ENCODE data around the gene CTNNBIP1.
"Not testable (repeated sequence)": the region's sequence is repeated elsewhere in the genome, so short reads cannot be mapped to it uniquely, and the experiment has no call there.

Gene CTNNBIP1, protein sequence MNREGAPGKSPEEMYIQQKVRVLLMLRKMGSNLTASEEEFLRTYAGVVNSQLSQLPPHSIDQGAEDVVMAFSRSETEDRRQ

DNA sequence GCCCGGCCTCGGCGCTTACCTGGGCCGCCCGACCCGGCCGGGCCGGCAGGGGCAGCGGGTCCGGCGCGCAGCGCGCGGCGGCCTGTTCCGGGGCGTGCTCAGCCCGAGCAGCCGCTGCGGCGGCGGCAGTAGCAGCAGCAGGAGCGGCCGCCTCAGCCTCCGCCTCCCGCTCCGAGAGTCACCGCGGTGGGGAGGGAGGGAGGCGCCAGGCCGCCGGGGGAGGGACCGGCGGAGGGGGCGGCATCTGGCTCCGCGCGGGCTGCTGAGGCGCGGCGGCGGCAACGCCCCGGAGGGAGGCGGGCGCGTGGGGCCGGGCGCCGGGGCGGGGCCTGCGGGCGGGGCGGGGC lies at the start of gene CTNNBIP1:
Gene CTNNBIP1, minus strand, starts transcription at position 194 of the 347 bp plus-strand sequence. CDS start 38,205 bp downstream, outside the sequence.
- no peak for DNase-seq

DNA sequence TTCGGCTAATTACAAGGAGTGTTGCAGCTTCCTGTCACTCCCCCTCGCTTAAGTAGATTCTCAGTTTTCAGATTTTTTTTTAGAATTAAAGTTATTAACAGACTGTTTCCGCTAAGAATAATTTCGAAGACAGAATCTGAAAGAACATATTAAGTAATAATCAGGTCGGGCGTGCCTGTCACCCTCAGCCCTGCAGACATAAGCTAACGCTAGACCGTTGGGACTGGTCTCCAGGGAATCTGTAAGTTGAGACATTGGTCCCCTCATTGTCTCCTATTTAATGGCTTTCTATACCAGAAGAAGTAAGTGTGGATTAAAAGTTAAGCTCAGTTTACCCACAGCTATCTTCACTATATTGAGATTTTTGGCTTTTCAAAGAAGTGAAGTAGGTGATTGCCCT lies 47.7 kb upstream of the CTNNBIP1 start:
- no peak for DNase-seq

DNA sequence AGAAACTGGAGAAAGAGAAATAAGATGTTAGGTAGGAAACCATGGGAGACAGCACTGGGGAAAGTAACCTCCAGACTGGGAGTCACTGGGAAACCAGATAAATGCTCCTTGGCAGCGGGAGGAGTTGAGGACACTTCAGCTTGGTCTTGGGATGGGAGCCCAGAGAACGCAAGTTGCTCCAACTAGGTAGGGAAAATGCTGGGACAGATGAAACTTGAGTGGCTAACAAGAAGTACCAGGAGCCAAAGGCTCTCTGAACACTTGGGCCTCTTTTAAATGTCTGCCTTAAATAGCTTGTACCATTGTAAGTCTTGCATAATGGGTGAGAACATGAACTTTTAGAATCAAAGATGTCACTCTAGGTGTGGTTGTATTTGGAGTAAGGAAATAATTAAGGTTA lies 36.2 kb upstream of the CTNNBIP1 start:
- no peak for DNase-seq

DNA sequence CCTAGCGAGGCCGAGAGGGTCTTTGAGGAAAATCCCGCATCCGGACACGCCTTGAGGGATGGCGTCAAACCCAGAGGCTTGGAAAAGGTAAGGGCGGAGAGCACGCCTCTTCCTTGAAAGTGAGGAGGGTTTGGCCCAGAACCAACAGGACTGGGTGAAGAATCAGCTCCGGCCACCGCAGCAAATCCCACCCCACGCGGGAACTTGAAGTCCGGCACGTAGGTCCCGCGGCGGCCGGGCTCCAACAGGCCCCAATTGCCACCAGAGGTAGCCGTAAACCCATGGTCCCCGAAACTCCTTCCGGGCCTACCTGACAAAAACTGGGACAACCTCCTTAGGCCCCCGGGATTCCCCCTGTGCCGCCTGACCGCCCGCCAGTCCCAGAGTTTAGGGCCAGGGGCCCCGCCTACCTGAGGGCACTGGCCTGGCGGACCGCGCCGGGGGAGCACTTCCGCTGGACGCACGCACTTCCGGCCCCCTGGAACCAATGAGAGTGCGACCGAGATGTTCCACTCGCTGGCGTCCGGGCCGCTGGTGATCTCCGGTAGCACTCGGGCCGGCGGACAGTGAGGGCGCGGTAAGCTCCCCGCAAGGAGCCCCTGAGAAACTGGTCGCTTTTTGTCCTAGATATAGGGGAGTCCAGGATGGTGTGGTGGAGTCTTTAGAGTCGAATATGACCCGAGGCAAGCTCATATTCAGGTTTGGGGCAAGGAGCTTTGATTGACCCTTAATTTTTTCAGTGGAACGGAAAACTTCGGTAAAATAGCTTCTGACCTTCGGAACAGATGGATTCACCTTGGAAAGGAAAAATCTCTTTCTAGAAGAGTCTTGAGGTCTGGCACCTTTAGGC lies 33.1 kb upstream of the CTNNBIP1 start, which contains the start of the genes LZIC and NMNAT1:
Gene LZIC, minus strand, starts transcription at position 453 of the 850 bp plus-strand sequence. CDS start 6,772 bp downstream, outside the sequence.
Gene NMNAT1, plus strand, starts transcription at position 537 of the 850 bp plus-strand sequence. CDS start 28,599 bp downstream, outside the sequence.
- DNase-seq: peak; percentile 66

DNA sequence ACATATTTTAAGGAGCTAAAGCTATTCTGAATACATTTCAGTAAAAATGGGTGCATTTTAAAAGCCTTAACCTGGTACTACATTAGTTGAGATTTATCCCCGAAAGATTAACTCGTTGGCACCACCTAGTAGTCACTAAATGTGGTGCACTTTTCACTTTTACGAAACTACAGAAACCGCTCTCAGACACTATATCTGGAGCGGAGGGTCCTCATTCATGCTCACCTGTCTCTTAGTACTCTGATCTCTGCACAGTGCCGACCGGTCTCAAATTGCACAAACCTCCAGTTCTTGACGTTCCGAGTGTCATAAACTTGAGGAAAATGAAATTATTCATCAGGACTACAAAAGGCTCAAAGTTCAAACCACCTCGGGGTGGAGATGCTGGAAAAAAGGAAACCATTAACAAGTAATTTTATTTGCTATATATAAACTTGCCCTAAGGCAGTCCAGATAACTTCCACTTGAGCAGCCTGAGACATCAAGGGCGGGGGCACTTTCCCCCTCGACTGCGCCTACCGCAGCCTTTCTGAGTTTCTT lies 32.4 kb upstream of the CTNNBIP1 start:
- no peak for DNase-seq

DNA sequence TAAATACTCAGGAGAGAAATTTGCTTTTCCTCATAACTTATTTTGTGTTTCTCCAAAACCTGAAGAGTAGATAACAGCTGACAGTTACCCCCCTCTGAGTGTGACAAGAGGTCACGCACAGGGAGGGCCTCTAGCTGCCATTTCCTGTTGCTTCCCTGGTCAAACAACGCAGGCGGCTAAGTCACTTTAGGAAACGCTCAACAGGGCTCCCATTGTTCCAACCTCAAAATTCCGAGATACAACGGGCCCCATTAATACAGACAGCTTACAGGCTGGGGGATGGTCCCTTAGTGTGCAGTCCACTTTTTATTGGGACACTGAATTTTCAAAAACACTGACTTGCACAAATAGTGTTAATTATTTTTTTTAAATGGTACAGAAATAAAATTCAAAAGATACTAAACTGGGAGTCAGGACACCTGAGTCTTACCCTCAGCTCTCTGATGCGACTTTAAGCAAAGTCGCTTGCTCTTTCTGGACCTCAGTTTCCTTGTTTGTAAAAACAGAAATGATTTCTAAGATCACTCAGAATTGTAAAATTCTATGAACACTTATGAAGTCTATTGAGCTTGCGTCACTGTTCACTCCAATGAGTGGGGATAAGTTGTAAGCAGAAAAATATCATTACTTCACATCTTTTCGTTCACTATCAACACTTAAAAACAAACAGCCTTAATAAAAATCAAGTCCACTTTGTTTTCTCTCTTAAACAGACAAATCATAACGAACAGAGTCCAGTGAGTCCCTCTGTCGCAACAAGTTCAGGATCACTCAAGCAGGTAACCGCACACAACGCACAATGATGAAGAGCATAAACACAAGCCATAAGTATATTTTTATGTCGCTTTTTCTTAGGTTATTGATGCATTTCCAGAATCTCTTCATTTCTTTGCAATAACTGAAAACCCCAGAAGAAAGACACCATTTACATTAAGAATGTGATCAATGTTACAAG lies 19.6 kb upstream of the CTNNBIP1 start:
- no peak for DNase-seq

DNA sequence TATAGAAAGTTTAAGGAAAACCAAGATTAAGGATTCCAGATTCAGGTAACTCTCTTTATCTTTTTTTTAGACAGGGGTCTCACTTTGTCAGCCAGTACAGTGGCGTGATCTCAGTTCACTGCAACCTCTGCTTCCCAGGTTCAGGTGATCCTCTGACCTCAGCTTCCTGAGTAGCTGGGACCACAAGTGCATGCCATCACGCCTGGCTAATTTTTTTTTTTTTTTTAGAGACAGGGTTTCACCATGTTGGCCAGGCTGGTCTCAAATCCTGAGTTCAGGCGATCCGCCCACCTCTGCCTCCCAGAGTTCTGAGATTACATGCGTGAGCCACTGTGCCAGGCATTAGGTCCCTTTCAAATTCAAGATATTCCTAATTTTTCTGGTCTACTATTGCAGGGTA lies 17.2 kb upstream of the CTNNBIP1 start:
- no peak for DNase-seq

DNA sequence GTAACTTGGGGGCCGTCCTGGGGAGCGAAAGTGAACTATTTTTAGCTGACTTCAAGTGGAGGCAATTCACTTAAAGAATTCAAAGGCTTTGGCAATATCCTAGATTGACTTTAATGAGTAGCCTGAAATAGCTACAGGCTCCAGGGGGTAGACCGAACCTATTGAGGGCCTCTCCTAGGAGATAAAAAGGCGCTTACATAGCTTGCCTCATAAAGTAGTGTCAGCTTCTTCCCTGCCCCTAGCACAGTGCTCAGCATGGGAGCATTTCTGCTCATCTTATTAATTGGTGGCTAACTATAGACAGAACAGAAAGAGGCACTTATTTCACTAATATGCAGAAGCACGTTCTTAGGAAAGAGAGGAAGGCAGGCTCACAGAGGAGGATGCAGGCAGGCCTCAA lies 12.3 kb upstream of the CTNNBIP1 start:
- DNase-seq: no peak

DNA sequence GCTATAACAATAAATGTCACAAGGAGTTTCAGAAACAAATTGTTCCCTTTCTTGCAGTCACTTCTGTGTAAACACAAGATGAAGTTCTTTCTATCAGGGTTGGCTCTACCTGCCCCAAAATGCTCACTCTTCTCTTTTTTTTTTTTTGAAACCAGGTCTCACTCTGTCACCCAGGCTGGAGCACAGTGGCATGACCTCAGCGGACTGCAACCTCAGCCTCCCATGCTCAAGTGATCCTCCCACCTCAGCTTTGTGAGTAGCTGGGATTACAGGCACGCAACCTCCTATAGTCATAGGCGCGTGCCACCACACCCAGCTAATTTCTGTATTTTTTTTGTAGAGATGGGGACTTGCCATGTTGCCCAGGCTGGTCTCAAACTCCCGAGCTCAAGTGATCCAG lies 10.5 kb upstream of the CTNNBIP1 start:
- no peak for DNase-seq

DNA sequence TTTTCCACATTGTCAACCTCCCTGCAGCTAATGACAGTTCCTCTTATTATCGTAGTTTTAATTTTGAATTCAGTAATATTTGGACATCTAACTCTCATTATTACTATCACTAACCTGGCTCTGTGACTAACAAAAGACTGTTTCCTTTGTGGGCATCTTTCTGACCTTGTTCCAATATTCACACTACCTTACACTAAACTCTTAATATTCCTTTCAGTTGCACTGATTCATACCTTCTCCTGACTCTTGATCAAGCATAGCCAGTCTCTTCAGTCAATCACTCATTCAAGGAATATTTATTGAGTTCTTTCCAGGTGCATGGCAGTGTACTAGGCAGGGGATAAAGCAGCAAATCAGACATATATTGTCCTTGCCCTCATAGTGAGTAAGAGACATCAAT lies 7.8 kb upstream of the CTNNBIP1 start:
- no peak for DNase-seq

DNA sequence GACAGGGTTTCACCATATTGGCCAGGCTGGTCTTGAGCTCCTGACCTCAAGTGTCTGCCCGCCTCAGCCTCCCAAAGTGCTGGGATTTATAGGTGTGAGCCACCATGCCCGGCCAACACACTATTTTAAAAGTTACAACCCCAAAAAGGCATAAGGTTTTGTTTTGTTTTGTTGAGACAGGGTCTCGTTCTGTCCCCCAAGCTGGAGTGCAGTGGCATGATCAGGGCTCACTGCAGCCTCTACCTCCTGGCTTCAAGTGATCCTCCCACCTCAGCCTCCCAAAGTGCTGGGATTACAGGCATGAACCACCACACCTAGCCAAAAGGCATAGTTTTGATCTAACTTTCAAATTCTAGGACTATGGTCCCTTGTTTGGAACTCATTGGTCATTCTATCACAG lies 7.4 kb upstream of the CTNNBIP1 start:
- not testable (repeated sequence) for DNase-seq

DNA sequence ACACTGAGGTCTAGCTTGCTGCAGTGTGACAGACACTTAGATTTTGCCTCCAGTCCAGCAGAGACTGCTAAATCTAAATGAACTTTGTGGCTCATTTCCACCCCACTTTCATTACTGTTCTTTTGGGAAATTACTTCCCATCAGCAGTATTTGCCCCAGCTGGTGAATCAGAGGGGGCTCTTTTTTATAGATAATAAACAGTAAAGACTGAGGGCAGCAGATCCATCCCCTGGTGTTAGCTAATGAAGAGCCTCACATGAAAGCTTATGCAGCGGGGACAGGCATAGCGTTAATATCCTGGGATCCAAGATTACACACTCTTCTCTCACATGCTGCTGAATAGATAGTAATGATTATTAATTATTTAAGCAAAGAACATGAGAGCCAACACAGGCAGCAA lies 6.4 kb upstream of the CTNNBIP1 start:
- no peak for DNase-seq

DNA sequence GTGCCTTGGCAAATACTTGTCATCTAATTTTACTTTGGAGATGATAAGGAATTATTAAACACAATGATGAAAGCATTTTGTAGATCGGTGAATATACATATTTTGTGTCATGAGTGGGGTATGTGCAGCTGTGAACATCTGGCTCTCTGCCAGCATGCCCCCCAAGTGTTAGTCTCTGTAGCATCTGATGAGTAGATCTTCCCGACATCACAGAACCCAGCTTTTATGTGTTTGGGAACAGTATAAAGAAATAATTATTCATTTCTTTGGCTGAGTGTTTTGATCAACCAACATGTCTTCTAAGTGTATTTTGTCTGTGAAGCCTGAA lies 4.5 kb upstream of the CTNNBIP1 start:
- DNase-seq: no peak

DNA sequence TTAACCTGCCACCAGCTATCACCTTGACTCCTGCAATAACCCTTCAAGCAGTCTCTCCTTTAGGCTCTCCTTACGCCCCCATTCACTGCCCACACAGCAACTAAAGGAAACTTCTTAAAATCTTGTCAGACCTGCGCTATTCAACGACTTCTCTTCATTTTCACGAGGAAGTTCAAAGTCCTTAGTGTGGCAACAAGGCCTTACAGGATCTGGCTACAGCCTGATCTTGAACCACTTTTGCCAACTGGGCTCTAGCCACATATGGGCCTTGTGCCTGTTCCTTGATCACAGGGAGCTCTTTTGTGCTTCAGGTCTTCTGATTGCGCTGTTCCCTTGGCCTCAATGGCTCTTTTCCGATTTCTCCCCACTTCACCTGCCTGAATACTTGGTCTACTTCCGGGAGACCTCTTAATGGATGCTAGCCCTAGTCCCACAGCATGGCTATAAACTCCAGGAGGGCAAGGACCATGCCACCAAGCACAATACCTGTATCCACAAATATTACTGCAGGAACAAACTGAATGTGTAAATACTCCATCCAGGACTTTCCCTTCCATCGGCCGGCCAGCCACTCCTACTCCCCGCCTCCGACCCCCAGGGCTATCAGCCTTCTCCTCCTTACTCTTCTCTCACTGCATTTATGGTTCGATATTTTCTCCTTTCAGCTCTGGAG lies 2.3 kb upstream of the CTNNBIP1 start:
- no peak for DNase-seq

DNA sequence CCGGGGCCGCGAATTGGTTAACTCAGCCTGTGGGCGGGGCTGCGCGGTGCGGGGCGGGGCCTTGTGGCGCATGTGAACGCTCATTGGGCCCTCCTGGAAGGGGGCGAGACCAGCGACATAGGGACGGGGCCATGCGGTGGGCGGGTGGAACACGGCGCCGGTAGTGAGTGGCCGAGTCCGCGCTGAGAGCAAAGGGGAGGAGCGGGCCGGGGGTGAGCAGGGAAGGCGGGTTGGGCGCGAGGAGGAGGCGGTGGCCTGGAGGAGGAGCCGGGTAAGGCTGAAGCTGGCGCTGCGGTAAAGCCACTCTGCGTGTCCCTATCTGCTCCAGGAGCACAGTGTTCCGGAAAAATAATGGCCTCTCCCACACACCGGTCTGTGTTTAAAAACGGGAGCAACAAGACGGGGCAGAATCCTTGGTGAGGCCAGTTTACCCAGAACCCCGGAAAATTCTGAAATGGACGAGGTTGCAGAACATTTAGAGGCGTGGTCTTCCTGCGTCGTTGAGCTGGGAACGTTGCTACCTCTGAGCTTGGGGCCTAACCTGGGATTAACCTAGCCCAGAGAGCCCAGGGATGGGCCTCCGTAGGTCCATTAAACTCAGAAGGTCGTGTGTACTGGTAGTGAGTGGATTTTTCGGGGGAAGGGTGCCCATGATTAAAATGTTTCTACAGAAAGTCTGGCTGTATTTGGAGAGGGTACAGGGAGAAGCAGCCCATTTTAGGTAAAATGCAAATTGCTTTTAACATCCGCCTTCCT lies 532 bp upstream of the CTNNBIP1 start:
- peak; percentile 90 for DNase-seq

DNA sequence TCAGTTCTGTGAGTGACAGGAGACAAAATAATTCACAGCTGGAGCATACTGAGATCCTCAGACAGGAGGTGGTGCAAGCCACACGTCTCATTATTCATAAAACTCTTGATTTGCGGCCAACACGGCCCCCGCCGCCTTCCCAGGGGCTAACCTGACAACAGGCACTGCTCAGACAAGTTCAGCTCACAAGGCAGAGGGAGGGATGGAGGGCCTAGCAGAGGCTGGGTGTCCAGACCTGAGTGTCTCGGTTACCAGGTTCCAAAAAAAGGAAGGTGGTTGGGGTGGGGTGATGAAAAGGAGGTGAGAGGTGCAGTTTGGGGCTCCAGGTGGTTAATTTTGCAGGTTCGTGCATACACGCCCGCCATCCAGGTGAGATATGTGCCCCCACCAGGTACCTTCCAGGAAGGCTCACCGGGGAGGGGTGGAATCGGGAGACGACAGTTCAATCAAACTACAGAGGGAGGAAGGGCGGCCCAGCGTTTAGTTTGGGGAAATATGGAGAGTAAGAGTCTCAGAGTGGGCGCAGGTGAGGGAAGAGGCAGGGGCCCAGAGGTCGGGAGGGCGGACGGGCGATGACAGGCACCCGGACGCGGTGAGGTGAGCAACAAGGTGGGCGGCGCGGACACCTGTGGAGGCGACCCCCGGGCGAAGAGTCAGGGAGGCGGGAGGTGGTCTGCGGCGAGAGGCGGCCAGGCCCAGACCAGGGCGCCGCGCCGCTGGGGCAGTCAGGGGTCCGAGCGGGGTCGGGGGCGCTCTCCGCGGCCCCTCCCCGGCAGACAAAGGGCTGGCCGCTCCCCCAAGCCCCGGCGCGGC lies 629 bp downstream of the CTNNBIP1 start:
- DNase-seq: no peak

DNA sequence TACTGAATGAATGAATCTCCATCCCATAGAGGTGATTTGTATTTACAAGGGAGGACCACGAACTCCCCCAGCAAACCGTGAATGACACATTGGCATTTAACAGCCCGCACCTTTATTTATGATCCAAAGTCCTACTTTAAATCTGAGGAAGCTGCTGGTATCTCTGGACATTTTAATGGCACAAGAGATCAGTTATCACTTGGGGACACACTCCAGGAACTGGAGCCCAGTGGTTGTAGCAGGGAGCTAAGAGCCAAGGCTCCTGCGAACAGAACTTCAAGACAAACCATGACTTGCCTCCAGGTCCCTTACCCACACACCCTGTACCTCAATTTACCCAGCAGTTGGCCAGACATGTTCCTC lies 1.2 kb downstream of the CTNNBIP1 start:
- DNase-seq: no peak

DNA sequence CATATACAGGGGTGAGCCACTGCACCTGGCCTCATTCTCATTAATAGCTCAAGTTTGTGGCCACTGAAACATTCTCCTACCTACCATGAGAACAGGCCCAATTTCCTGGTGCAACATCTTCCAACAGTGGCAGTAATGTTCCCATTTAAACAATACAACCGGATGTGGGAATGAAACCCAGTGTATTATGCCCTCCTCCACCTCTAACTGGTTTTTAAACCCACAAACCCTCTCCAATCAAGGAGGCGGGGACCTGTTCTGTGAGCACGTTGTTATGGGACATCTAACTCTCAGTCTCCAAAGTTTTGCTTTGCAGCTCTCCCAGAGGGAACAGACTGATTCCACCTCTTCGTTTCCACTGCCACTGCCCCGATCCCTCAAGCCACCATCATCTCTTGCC lies 2.6 kb downstream of the CTNNBIP1 start:
- no peak for DNase-seq

DNA sequence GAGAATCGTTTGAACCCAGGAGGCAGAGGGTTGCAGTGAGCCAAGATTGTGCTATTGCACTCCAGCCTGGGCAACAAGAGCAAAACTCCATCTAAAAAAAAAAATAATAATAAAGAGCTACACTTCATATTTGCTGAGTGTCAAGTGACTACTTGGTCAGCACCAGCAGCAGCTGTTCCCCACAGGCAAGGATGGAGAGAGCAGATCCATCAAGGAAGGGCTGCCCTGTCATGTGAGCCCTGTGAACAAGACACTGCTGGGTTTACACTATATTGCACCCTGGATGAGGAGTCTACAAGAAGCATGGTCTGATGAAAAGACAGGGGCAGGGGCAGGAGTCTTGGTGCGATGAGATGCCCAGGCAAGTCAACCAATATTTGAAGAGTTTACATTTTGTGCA lies 3.6 kb downstream of the CTNNBIP1 start:
- no peak for DNase-seq

DNA sequence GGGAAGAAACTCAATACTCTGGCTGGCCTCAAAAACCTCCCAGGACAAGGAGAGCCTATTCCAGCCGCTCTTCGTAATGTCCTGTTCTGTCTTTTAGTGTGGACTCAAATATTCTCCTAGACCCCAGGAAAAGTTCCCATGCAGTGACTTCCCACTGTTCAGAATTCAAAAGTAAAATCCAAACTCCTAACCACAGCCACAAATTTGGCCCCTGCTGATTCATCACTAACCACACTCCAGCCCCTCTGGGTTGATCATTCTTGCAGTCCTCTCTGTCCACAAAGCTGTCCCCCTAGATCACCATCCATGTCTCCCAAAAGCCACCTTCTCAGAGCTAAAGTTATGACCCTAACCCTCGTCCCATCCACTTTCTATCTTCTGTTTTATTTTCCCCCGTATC lies 5.1 kb downstream of the CTNNBIP1 start:
- no peak for DNase-seq

DNA sequence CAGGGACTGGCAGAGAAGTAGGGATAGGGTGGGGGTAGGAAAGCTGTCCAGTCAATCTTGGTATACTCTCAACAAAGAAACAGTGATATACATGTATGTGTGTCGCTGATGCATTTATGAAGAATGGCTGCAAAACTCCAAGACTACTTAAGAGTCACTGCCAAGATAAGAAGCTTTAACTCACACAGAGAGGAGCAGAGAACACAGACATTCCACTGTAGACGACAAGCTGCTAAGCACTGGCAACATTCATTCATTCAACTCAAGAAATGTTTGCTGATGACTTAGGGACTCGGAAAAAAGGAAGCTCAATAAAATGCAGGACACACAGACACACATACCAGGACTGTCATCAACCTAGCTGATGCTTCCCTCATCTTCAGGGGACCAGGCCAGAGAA lies 5.5 kb downstream of the CTNNBIP1 start:
- no peak for DNase-seq

Measured in NCI-H774 (cell line).